Loucy (cell line): ENCODE data around the gene ACD.
A peak's percentile ranks its signal among the peaks of the same experiment; 100 is the strongest.

ENCODE experiments used
- H2AFZ ChIP-seq: fragments of 200-600 bp; sonication (generic); 2 replicates; pipeline ENCODE4 v1.6.0; 2016; ENCODE audit warnings: antibody characterized with exemption, mild to moderate bottlenecking, low read length, moderate library complexity
- H3F3A ChIP-seq: fragments of 200-600 bp; 2 replicates; pipeline ENCODE4 v1.6.0; 2016; ENCODE audit warnings: antibody characterized with exemption, low read depth, mild to moderate bottlenecking
- H3K27me3 ChIP-seq: fragments of 200-600 bp; sonication (generic); 2 replicates; pipeline ENCODE4 v1.6.1; 2014; ENCODE audit warnings: low read length, mild to moderate bottlenecking; ENCODE audit not compliant: insufficient read depth, poor library complexity, severe bottlenecking
- H3K36me3 ChIP-seq: fragments of 200-600 bp; sonication (generic); 2 replicates; pipeline ENCODE4 v1.6.1; 2016; ENCODE audit warnings: low read length; ENCODE audit not compliant: insufficient read depth
- H3K4me1 ChIP-seq: fragments of 200-600 bp; sonication (generic); 2 replicates; pipeline ENCODE4 v1.5.1; 2014; ENCODE audit warnings: low read length, mild to moderate bottlenecking; ENCODE audit not compliant: insufficient read depth, poor library complexity, severe bottlenecking
- H3K4me2 ChIP-seq: fragments of 200-600 bp; sonication (generic); 2 replicates; pipeline ENCODE4 v1.6.0; 2014; ENCODE audit warnings: antibody characterized with exemption, low read length, low read depth, mild to moderate bottlenecking; ENCODE audit not compliant: poor library complexity, severe bottlenecking
- H3K4me3 ChIP-seq: fragments of 200-600 bp; sonication (generic); 2 replicates; pipeline ENCODE4 v1.5.1; 2014; ENCODE audit warnings: low read length, mild to moderate bottlenecking, mixed read lengths; ENCODE audit not compliant: poor library complexity, severe bottlenecking
- H3K79me2 ChIP-seq: fragments of 200-600 bp; sonication (generic); 2 replicates; pipeline ENCODE4 v1.6.1; 2014; ENCODE audit warnings: low read length; ENCODE audit not compliant: insufficient read depth
- H3K9ac ChIP-seq: fragments of 200-600 bp; sonication (generic); 2 replicates; pipeline ENCODE4 v1.6.0; 2014; ENCODE audit warnings: mild to moderate bottlenecking, low read depth, low read length, moderate library complexity; ENCODE audit not compliant: poor library complexity, severe bottlenecking
- H3K9me2 ChIP-seq: fragments of 200-600 bp; sonication (generic); replicated peaks from 2 replicates; pipeline ENCODE4 v1.6.1; 2016; ENCODE audit warnings: low read depth, low read length, mixed read lengths
- H3K9me3 ChIP-seq: fragments of 200-600 bp; sonication (generic); 2 replicates; pipeline ENCODE4 v1.6.1; 2014; ENCODE audit warnings: mild to moderate bottlenecking, antibody characterized with exemption, low read length, low read depth; ENCODE audit not compliant: insufficient read depth
- H4K20me1 ChIP-seq: fragments of 200-600 bp; sonication (generic); 2 replicates; pipeline ENCODE4 v1.6.0; 2014; ENCODE audit warnings: antibody characterized with exemption, low read length, mild to moderate bottlenecking; ENCODE audit not compliant: insufficient read depth, poor library complexity, severe bottlenecking
- EZH2phosphoT487 ChIP-seq: fragments of 200-600 bp; IDR thresholded peaks from 2 replicates; pipeline ENCODE4 v1.6.1; 2018; ENCODE audit warnings: antibody characterized with exemption, mild to moderate bottlenecking, moderate library complexity, borderline replicate concordance
- TF ChIP-seq, protein P1 (sequence below): fragments of 200-600 bp; sonication (generic); conservative IDR thresholded peaks from 2 replicates; pipeline ENCODE4 v1.5.1; 2014; ENCODE audit warnings: mild to moderate bottlenecking, antibody characterized with exemption, low read length

The ACD gene

DNA sequence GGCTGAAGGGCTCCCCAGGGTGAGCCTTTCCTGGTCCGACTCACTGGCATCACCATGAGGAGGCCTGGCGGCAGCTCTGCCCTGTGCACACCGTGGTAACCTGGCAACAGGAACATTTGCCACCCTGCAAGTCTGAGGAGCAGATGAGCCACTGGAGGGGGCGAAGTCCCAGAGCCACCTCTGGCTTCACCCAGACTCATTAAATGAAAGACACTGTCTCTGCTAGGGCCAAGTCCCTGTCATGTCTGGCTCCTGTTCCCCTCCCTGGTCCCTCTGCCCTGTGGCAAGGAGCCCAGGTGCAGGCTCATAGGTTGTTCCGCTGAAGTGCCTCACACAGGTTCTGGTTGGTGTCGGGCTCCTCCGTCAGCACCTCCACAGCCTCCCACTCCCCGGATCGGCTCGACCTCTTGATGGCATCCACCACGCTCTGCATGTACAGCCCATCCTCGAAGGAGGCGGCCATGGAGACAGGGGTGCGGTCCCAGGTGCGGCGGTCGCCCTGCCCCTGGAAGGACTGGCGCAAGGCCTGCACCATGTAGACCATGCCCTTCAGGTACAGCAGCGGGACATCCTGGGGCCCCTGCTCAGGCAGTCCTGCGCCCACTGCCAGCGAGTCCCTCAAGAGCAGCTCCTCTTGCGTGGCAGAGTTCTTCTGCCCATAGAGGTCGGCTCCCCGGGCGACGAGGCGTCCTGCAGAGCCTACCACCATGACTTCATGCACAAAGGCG lies 15.0 kb upstream of the ACD start:
- H3K4me2 ChIP-seq: no peak overlapping the region
- no peaks in the 10 kb centered on the region for H3K4me1 ChIP-seq
- H3K79me2 ChIP-seq: no peaks in the 10 kb centered on the region
- no peaks in the 10 kb centered on the region for H3K27me3 ChIP-seq
- no peaks in the 10 kb centered on the region for H4K20me1 ChIP-seq
- H3K36me3 ChIP-seq: no peaks in the 10 kb centered on the region; the same call in 1 of the 2 replicates
- no peak overlapping the region for H3K9ac ChIP-seq
- no peak overlapping the region for H3K4me3 ChIP-seq
- H3K9me3 ChIP-seq: no peaks in the 10 kb centered on the region
- no peaks in the 10 kb centered on the region for H3K9me2 ChIP-seq
- H2AFZ ChIP-seq: no peak overlapping the region
- no peak for TF ChIP-seq EZH2phosphoT487
- TF ChIP-seq, protein P1, sequence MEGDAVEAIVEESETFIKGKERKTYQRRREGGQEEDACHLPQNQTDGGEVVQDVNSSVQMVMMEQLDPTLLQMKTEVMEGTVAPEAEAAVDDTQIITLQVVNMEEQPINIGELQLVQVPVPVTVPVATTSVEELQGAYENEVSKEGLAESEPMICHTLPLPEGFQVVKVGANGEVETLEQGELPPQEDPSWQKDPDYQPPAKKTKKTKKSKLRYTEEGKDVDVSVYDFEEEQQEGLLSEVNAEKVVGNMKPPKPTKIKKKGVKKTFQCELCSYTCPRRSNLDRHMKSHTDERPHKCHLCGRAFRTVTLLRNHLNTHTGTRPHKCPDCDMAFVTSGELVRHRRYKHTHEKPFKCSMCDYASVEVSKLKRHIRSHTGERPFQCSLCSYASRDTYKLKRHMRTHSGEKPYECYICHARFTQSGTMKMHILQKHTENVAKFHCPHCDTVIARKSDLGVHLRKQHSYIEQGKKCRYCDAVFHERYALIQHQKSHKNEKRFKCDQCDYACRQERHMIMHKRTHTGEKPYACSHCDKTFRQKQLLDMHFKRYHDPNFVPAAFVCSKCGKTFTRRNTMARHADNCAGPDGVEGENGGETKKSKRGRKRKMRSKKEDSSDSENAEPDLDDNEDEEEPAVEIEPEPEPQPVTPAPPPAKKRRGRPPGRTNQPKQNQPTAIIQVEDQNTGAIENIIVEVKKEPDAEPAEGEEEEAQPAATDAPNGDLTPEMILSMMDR: no peak
- no peaks in the 10 kb centered on the region for H3F3A ChIP-seq

DNA sequence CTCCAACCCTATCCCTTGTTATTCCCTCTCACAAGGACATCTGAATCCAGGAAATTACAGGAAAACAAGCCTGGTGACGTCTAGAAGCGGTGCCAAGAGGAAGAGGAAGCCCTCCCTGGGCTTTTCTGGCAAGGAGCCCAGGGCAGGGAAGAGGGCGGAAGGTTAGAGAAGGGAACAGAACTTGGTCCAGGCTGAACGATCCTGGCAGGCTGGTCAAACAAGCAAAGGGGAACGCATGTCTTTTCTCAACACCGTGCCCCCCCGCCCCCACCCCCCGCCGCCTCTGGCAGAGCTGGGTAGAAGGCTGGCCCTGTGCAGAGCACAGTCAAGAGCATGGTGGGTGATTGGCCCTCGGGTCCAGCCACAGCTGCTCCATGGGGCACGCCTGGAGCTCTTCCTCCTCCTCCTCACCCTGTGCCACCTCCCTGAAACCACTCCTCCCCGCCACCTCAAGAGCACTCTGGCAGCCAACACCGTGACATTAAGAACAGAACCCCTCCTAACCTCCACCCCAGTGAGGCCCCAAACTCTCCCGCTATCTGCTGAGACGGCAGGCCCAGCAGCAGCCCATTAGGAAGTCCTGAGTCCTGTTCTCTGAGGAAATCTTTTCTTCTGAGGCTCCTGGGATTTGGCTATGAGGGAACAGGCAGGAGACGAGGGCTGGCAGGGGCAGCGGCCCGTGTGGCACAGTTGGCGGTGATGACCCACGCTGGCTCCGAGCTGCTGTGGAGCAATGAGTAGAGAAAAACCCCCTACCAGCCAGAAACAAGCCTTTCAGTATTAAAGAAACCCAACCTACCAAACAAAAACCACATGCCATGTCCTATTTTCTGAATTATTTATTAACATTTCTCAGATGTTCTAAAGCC lies 13.9 kb upstream of the ACD start:
- Histone ChIP-seq H3K9ac (no peak overlapping the region), H3K36me3 (no peaks in the 10 kb centered on the region; the same call in 1 of the 2 replicates), H4K20me1 (no peaks in the 10 kb centered on the region), H3K4me3 (no peak overlapping the region), H3K27me3 (no peaks in the 10 kb centered on the region), H3K9me2 (no peaks in the 10 kb centered on the region), H2AFZ (no peak overlapping the region), H3K9me3 (no peaks in the 10 kb centered on the region), H3K4me1 (no peaks in the 10 kb centered on the region), H3K4me2 (no peak overlapping the region), H3F3A (no peaks in the 10 kb centered on the region), H3K79me2 (no peaks in the 10 kb centered on the region)
- TF ChIP-seq EZH2phosphoT487: no peak
- TF ChIP-seq, protein P1: no peak

DNA sequence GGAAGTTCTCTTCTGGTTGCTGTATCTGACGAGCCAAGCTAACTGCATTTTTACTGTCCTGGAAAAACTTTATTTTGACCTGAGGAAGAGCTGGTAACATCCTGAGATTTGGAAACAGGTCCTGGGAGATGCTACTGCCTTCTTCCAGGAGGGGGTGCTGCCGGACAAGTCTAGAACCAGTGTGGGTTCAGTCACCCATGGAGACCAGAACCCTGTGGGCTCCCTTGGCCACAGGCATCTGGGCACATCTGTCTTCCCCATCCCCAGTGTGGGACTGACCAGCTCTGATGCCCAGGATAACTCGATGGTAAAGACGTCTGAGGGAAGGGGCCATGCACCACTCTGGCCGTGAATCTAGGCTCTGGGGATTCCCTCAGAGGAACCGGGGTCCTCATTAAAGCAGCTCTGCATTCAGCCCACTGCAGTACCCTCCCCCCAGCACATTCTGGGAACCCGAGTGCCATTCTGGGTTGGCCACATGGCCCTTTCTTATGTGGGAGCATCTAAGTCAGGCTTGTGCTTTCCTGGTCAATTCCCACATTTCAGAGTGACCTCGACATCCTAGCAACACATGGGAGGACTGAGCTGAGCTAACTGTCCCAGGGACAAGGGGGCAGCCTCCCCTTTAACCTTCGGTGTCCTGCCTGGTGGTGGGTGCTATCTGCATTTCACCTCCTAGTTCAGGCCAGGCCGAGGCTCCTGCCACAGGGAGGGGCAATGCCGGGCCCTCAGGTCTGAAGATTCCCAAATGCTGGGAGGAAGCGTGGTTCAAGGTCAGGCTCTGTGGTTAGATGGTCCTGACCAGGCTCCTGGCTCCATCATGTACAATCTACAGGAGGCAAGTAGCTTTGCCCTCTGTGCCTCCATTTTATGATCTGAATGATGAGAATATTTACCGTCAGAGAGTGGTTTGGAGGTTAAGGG lies 12.9 kb upstream of the ACD start:
- H3K9me2 ChIP-seq: no peaks in the 10 kb centered on the region
- no peak overlapping the region for H3K9ac ChIP-seq
- H2AFZ ChIP-seq: no peak overlapping the region
- H3K27me3 ChIP-seq: no peaks in the 10 kb centered on the region
- TF ChIP-seq, protein P1: peak; percentile 87
- no peak for TF ChIP-seq EZH2phosphoT487
- no peaks in the 10 kb centered on the region for H3K79me2 ChIP-seq
- H3K9me3 ChIP-seq: no peaks in the 10 kb centered on the region
- H3K4me1 ChIP-seq: peaks cover 7% of the 10 kb centered on the region
- no peaks in the 10 kb centered on the region for H3F3A ChIP-seq
- H3K36me3 ChIP-seq: no peaks in the 10 kb centered on the region; the same call in 1 of the 2 replicates
- no peak overlapping the region for H3K4me2 ChIP-seq
- no peak overlapping the region for H3K4me3 ChIP-seq
- H4K20me1 ChIP-seq: no peaks in the 10 kb centered on the region
